Dermis microvascular lymphatic vessel endothelial cell (primary cell): ENCODE measurements around the gene DLG5. TPM values are rescaled to one million over a fixed set of nuclear protein-coding genes. Genes with fewer than 3 reads are reported as not detected.

Source experiments
- DNase-seq, 2 donors: peaks; one replicate each; pipeline versions ENCODE4 v3.0.0 to v3.0.0-alpha.2; 2010; ENCODE audit warnings: low read depth in 2 of 2
- total RNA-seq: library from RNA; depleted of rRNA; stranded (reverse); fragments of >200 nt; gene quantifications from 2 replicates; pipeline ENCODE4 v1.2.1, GENCODE V29; 2014

DLG5 gene
- total RNA-seq, 1 donor from 2014 or later, result 5.4 TPM

- no peak for DNase-seq
Measured at GRCh38 chr10:77821036-77821435, 105.5 kb downstream of the DLG5 start.

- DNase-seq, result no peak
Measured at GRCh38 chr10:77820349-77820748, 106.2 kb downstream of the DLG5 start.

- DNase-seq, result no peak
Measured at GRCh38 chr10:77819210-77820112, 107.1 kb downstream of the DLG5 start.

- DNase-seq, result no peak
Measured at GRCh38 chr10:77818378-77818777, 108.2 kb downstream of the DLG5 start.

GRCh38 chr10:77817541-77817940 is 109.0 kb downstream of the DLG5 start:
- DNase-seq, result no peak

- DNase-seq, result no peak
Measured at GRCh38 chr10:77816311-77816710, 110.2 kb downstream of the DLG5 start.

- DNase-seq, result no peak
Measured at GRCh38 chr10:77812741-77813140, 113.8 kb downstream of the DLG5 start.

- no peak for DNase-seq
Measured at GRCh38 chr10:77811831-77812430, 114.6 kb downstream of the DLG5 start.

GRCh38 chr10:77810446-77811335 is 115.9 kb downstream of the DLG5 start:
- DNase-seq, result no peak

- DNase-seq, result no peak
Measured at GRCh38 chr10:77809336-77809735, 117.2 kb downstream of the DLG5 start.

- no peak for DNase-seq
Measured at GRCh38 chr10:77807706-77808105, 118.8 kb downstream of the DLG5 start.

GRCh38 chr10:77806511-77807157 is 119.9 kb downstream of the DLG5 start:
- DNase-seq, result no peak

GRCh38 chr10:77805676-77806075 is 120.9 kb downstream of the DLG5 start:
- no peak for DNase-seq

- DNase-seq, result no peak
Measured at GRCh38 chr10:77804371-77804770, 122.2 kb downstream of the DLG5 start.

- no peak for DNase-seq
Measured at GRCh38 chr10:77801474-77802161, 124.9 kb downstream of the DLG5 start.

GRCh38 chr10:77800738-77801266 is 125.8 kb downstream of the DLG5 start:
- DNase-seq, result no peak

GRCh38 chr10:77800320-77800719 is 126.2 kb downstream of the DLG5 start:
- DNase-seq, result no peak

- DNase-seq, result no peak
Measured at GRCh38 chr10:77799352-77799751, 127.2 kb downstream of the DLG5 start.

GRCh38 chr10:77798940-77799339 is 127.6 kb downstream of the DLG5 start:
- DNase-seq, result no peak

GRCh38 chr10:77796311-77796915 is 130.1 kb downstream of the DLG5 start:
- no peak for DNase-seq
